Erythroblast (primary cell): ENCODE measurements around the gene PCYT1B.

ENCODE experiments used
- GATA1 ChIP-seq: IDR thresholded peaks from 2 replicates; pipeline ENCODE4 v1.6.1; 2011; ENCODE audit warnings: low read depth, mild to moderate bottlenecking, control low read depth, low read length, moderate library complexity
- POLR2A ChIP-seq: IDR thresholded peaks from 2 replicates; pipeline ENCODE4 v1.6.1; 2011; ENCODE audit warnings: mild to moderate bottlenecking, low read length

DNA sequence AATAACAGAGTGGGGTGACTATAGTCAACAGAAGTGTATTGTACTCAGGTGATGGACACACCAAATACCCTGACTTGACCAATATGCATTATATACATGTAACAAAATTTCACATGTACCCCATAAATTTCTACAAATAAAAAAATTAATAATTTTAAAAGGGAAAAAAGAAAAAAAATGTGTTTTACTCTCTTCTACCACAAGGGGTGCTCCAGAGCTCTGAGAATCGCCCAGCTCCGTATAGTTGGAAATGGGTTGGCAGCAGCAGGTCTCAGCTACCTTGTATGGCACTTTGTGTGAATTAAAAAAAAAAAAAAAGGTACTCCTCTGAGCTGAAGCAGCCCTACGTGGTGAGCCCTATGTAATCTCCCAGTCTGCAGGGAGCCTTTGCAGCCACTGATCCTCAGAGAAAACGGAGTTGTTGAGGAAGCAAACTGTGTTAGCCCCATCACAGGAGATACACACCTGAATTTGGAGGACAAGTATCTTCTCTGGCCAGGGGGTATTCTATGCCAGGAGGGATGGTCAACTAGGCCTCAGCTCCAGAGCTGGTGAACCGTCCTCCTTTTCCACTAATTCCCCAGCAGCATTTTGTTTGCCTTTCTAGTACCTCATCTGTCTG is 29.4 kb upstream of the PCYT1B start:
- TF ChIP-seq POLR2A (no peak), GATA1 (no peak)
